OCI-LY3 (cell line): ENCODE data around the gene PPP6R3.

Experiments
- EZH2phosphoT487 ChIP-seq: fragments of 200-600 bp; shearing (Covaris generic); IDR thresholded peaks from 2 replicates; pipeline ENCODE4 v1.6.1; 2018; ENCODE audit warnings: antibody characterized with exemption, mixed run types, low read depth
- TF ChIP-seq, protein P1 (sequence below): fragments of 200-600, 300-600 bp; sonication (generic); IDR thresholded peaks from 2 replicates; pipeline ENCODE4 v1.5.1; 2014; ENCODE audit warnings: antibody characterized with exemption, low read length, low read depth

DNA sequence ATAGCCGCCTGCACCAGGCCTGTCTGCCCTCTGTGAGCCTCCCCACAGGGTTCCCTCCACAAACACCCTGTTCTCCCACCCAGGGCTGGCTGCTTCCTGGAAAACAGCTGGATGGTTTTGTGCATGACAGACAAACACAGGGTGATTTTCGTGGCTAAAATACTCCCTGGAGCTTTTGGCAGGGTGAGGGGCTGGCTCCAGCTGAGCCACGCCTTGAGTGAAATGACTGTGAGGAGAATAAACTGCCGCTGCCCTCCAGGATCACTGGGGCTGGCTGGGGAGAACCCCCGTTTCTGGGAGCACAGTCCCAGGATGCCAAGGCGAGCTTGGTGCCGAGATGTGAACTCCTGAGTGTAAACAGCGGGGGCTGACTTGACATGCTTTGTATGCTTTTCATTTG, 20.3 kb upstream of the PPP6R3 start:
- TF ChIP-seq, protein P1, sequence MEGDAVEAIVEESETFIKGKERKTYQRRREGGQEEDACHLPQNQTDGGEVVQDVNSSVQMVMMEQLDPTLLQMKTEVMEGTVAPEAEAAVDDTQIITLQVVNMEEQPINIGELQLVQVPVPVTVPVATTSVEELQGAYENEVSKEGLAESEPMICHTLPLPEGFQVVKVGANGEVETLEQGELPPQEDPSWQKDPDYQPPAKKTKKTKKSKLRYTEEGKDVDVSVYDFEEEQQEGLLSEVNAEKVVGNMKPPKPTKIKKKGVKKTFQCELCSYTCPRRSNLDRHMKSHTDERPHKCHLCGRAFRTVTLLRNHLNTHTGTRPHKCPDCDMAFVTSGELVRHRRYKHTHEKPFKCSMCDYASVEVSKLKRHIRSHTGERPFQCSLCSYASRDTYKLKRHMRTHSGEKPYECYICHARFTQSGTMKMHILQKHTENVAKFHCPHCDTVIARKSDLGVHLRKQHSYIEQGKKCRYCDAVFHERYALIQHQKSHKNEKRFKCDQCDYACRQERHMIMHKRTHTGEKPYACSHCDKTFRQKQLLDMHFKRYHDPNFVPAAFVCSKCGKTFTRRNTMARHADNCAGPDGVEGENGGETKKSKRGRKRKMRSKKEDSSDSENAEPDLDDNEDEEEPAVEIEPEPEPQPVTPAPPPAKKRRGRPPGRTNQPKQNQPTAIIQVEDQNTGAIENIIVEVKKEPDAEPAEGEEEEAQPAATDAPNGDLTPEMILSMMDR: no peak
- no peak for TF ChIP-seq EZH2phosphoT487
